Stimulated activated CD8-positive, alpha-beta memory T cell treated with anti-CD3 and anti-CD28 coated beads, Interleukin-12 subunit alpha, Interleukin-12 subunit beta, amount 100 ng/mL, for 4 hours (primary cell): Measurements from ENCODE around the gene P2RY12.

Experiments used
- DNase-seq: peaks from one replicate; pipeline ENCODE4 v3.0.0-alpha.2; 2020; ENCODE audit warnings: low read depth

The P2RY12 gene

DNA sequence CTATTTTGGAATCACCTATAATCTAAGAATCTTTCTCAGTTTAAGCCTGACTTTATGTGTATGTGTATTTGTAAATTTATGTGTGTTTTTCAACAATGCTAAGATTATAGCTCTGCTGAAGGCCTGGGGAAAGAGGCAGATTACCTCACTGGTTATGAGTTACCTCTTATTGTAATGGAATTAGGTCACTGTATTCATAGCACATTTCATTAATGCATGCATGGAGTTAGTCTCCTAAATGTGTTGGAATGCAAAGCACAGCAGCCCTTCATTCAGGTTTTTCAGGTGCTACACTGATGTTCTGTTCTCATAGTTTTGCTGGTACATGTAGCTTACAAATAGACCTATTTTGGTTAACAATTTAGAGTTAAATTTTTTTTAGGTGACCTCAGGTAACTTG, 77.4 kb downstream of the P2RY12 start:
- DNase-seq = no peak

- no peak for DNase-seq
Observed at GRCh38 chr3:151306168-151306810, 78.3 kb downstream of the P2RY12 start.

DNA sequence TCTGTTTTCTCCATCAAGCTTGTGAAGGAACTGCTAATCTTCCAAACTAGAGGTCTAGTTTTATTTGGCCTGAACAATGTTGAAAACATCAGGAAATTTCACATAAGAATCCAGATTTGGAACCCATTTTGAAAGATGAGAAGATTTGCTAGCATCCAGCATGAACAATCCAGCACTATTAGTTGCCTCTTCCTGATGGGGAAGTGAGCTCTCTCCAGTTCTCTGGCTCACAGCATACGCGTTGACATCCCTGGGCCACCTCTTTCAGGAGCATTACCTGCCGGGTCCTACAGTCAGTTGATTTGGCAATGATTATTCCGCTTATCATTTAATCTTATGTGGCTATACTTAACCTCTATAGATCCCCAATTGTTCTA, 78.8 kb downstream of the P2RY12 start:
- no peak for DNase-seq

DNA sequence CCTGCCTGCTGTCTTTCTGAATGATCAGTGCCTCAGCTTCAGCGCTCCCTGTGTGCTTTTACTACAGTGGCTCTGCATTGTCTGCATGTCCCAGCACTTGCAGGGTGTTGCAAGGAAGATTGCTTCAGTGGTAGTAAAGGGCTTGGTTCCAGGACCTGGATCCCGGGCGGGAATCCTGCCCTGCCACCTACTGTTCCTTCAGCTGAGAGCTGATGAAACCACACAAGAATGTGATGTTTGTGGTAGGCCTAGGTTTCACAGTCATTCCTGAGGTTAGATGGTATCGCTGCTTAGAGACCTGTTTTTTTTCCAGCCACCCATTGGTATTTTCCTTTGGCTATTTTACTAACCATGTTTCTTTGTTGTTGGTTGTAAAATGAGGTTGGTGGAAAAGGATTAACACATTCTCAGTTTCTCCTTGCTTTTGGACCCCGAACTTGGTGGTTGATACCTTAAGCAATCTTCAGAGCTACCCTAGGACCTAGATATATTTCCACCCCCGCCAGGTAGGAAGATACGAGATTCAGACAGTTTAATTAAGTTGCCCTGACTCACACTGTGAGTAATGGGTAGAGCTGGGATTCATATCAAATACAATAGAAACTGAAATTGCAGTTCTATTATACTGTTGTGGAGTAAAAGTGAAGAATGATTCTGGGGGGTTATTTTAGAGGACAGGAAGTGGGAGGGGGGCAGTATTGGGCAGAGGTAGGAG, 79.3 kb downstream of the P2RY12 start:
- no peak for DNase-seq

GRCh38 chr3:151303751-151304150, 80.8 kb downstream of the P2RY12 start:
- no peak for DNase-seq

GRCh38 chr3:151301787-151302186, 82.8 kb downstream of the P2RY12 start:
- DNase-seq = no peak

DNA sequence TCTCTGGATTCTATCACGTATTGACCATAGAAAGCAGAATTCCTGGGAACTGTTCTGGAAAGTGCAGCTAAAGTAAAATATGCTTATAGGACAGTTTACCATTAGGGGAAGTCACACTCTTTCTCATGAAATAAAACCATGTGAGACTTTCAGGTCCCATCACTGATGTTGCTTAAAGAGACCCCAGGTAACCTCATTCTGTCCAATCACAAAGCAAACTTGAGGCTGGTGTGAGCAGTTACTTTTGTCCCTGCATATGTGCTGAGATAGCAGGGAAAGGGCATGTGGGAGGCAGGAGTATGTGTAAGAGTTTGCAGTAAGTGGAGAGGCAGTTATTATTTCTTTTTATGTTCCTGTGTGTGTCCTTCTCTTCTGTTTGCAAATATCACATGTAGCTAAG, 84.0 kb downstream of the P2RY12 start:
- no peak for DNase-seq

DNA sequence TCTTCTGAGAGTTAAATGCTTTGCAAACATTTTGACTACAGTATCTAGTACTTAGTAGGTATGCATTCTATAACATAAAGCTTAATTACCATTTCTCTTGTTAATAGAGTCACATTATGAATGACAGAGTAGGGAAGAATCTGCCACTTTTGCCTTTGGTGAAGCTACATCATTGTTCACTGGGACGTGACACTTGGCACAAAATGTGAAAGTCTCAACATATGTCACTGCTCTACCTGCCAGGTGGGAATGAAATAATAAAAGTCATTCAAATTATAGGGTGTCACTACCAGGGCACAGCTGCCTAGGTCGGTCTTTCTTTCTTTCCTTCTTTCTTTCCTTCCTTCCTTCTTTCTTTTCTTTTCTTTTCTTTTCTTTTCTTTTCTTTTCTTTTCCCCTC, 85.5 kb downstream of the P2RY12 start:
- no peak for DNase-seq

DNA sequence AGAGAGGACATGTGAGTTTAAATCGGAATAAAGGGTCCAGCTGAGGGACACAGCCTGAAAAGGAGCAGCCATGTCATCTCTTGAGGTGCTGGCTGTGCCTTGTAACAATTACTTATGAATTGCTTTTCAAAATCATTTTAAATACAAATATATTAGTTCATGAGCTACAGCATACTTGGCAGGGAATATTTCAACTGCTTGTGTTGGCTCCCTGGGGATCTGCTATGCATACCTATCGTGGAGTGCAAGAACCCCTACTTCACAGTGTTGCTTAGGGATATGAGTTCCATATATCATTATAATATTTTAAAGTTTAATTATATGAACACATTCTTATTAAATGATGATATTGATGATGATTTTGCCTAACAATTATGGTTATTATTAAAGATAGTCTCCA, 87.1 kb downstream of the P2RY12 start:
- no peak for DNase-seq

DNA sequence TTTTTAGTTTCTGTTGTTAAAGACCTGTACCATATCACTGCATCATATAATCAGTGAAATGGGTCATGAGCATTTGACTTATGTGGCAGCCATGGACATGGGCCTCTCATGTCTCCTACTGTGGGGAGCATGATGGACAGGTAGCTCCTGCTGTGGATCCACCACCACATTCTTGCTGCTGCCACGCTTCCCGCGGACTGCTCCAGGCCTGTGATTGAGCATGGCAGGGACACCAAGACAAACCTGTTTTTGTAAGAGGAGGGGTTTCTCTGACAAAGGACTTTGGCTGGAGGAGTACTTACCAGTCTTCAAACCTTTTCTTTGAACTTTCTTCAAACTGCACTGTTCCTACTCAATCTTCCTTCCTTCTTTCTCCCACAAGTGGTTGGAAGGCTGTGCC, 88.3 kb downstream of the P2RY12 start:
- DNase-seq = no peak

- no peak for DNase-seq
Observed at GRCh38 chr3:151293127-151293526, 91.4 kb downstream of the P2RY12 start.

DNA sequence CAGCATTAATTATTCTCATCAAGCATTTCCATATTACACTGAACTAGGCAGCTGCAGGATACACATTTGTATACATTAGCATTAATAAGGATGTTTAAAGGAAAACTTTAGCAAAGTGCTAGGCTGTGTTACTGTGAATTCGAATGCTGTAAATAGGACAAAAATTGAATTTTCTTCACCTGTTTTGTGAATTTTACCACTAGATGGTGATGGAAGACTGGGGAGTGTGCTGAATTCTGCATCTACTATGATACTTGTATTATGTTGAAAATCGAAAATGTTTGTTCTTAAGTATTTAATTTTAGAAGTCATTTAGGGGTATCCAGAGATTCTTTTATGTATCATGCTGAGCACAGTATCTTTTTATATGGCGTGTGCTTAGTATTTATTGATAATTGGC, 93.9 kb downstream of the P2RY12 start:
- no peak for DNase-seq

DNA sequence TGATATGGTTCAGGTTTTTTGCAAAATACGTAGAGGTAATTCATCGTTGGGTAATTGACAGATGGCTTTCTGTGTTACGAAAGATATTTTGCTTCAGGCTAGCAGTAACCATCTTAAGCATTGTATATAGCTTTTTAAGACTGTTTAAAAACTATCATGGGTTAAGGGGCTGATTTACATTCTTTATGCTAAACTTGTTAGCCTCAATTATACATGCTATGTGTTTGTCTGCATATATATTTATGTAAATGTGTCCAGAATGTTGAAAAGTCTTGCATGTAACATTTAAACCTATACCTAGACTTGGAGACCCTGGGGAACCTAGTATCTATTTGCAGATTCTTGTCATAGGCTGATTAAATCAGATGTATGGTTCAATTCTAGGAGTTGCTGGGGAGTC, 95.1 kb downstream of the P2RY12 start:
- no peak for DNase-seq
